DOHH2 (cell line): ENCODE results near the gene TPD52L2.

Source experiments
- CTCF ChIP-seq: fragments of 200-600 bp; sonication (generic); IDR thresholded peaks from one replicate; pipeline ENCODE4 v1.5.1; 2014; ENCODE audit warnings: antibody characterized with exemption, mild to moderate bottlenecking, low read depth, low read length; ENCODE audit not compliant: poor library complexity, severe bottlenecking
- EZH2phosphoT487 ChIP-seq: fragments of 200-600 bp; sonication (generic); IDR thresholded peaks from 2 replicates; pipeline ENCODE4 v1.6.1; 2017; ENCODE audit warnings: borderline replicate concordance, mild to moderate bottlenecking, antibody characterized with exemption, low read length, moderate library complexity, mixed read lengths

- no peak for TF ChIP-seq CTCF
- no peak for TF ChIP-seq EZH2phosphoT487
Measured at GRCh38 chr20:63815615-63816253, 49.3 kb upstream of the TPD52L2 start.
